Trophoblast cell (in vitro differentiated cells and primary cell): Measurements from ENCODE around the gene PFAS.

Experiments used
- DNase-seq, 2 donors: peaks; one replicate each; pipeline ENCODE4 v3.0.0-alpha.2; 2016
- H2AFZ ChIP-seq: 2 replicates; pipeline ENCODE4 v1.6.1; 2013; ENCODE audit warnings: low read length, moderate library complexity, mild to moderate bottlenecking; ENCODE audit not compliant: insufficient read depth, poor library complexity
- H2AK5ac ChIP-seq: 2 replicates; pipeline ENCODE4 v1.6.1; 2013; ENCODE audit warnings: mild to moderate bottlenecking, low read length
- H2BK120ac ChIP-seq: 2 replicates; pipeline ENCODE4 v1.6.1; 2013; ENCODE audit warnings: low read length, mild to moderate bottlenecking, moderate library complexity; ENCODE audit not compliant: insufficient read depth, poor library complexity
- H2BK12ac ChIP-seq: 2 replicates; pipeline ENCODE4 v1.6.1; 2013; ENCODE audit warnings: mild to moderate bottlenecking, low read length, moderate library complexity
- H2BK5ac ChIP-seq: 2 replicates; pipeline ENCODE4 v1.6.1; 2013; ENCODE audit warnings: low read length, low read depth, moderate library complexity, mild to moderate bottlenecking; ENCODE audit not compliant: poor library complexity
- H3K14ac ChIP-seq: 2 replicates; pipeline ENCODE4 v1.6.1; 2013; ENCODE audit warnings: mild to moderate bottlenecking, low read length
- H3K18ac ChIP-seq: 2 replicates; pipeline ENCODE4 v1.6.1; 2013; ENCODE audit warnings: mild to moderate bottlenecking, low read length
- H3K23ac ChIP-seq: 2 replicates; pipeline ENCODE4 v1.6.1; 2013; ENCODE audit warnings: low read length
- H3K27ac ChIP-seq: 2 replicates; pipeline ENCODE4 v1.5.1; 2013; ENCODE audit warnings: low read depth, mild to moderate bottlenecking, inconsistent platforms, low read length, moderate library complexity
- H3K27me3 ChIP-seq: 2 replicates; pipeline ENCODE4 v1.6.1; 2013; ENCODE audit warnings: inconsistent platforms, mild to moderate bottlenecking, low read length, moderate library complexity; ENCODE audit not compliant: insufficient read depth
- H3K36me3 ChIP-seq, 2 experiments: 1 replicate in 1 of 2; 2 replicates in 1 of 2; pipeline ENCODE4 v1.6.1; 2013; ENCODE audit warnings: low read length in 2 of 2, mild to moderate bottlenecking in 2 of 2, moderate library complexity in 1 of 2; ENCODE audit not compliant: insufficient read depth in 2 of 2, control insufficient read depth in 1 of 2
- H3K4ac ChIP-seq: 2 replicates; pipeline ENCODE4 v1.6.1; 2013; ENCODE audit warnings: low read depth, mild to moderate bottlenecking, low read length, moderate library complexity
- H3K4me1 ChIP-seq, 2 experiments: 1 replicate in 1 of 2; 2 replicates in 1 of 2; pipeline ENCODE4 v1.6.1; 2013; ENCODE audit warnings: low read length in 2 of 2, mild to moderate bottlenecking in 2 of 2, moderate library complexity in 1 of 2; ENCODE audit not compliant: insufficient read depth in 2 of 2, control insufficient read depth in 1 of 2
- H3K4me2 ChIP-seq: 2 replicates; pipeline ENCODE4 v1.6.1; 2013; ENCODE audit warnings: inconsistent platforms, mild to moderate bottlenecking, low read length, moderate library complexity
- H3K4me3 ChIP-seq: 2 replicates; pipeline ENCODE4 v1.5.1; 2013; ENCODE audit warnings: mild to moderate bottlenecking, low read depth, low read length, inconsistent platforms
- H3K79me1 ChIP-seq: one replicate; pipeline ENCODE4 v1.6.1; 2013; ENCODE audit warnings: low read length
- H3K79me2 ChIP-seq: 2 replicates; pipeline ENCODE4 v1.6.1; 2013; ENCODE audit warnings: low read length, mild to moderate bottlenecking; ENCODE audit not compliant: control insufficient read depth, insufficient read depth, poor library complexity
- H3K9ac ChIP-seq: 2 replicates; pipeline ENCODE4 v1.6.1; 2013; ENCODE audit warnings: mild to moderate bottlenecking, low read length
- H3K9me3 ChIP-seq: 2 replicates; pipeline ENCODE4 v1.6.1; 2013; ENCODE audit warnings: low read depth, mild to moderate bottlenecking, control low read depth, inconsistent platforms, low read length; ENCODE audit not compliant: insufficient read depth
- H4K12ac ChIP-seq: 2 replicates; pipeline ENCODE4 v1.6.1; 2013; ENCODE audit warnings: low read depth, mild to moderate bottlenecking, low read length, moderate library complexity
- H4K8ac ChIP-seq: 2 replicates; pipeline ENCODE4 v1.6.1; 2013; ENCODE audit warnings: low read depth, mild to moderate bottlenecking, low read length, moderate library complexity
- H4K91ac ChIP-seq: one replicate; pipeline ENCODE4 v1.6.1; 2013; ENCODE audit warnings: low read depth, mild to moderate bottlenecking, low read length, moderate library complexity
- WGBS: extraction: QIAGEN DNeasy Blood & Tissue Kit; methylation state at CpG from one replicate; pipeline ENCODE4 v1.1.7; 2013; ENCODE audit warnings: missing lambda C conversion rate; ENCODE audit not compliant: insufficient read length, insufficient coverage; ENCODE audit errors: extremely low coverage; 5-methylcytosine and 5-hydroxymethylcytosine counted together

PFAS gene

DNA sequence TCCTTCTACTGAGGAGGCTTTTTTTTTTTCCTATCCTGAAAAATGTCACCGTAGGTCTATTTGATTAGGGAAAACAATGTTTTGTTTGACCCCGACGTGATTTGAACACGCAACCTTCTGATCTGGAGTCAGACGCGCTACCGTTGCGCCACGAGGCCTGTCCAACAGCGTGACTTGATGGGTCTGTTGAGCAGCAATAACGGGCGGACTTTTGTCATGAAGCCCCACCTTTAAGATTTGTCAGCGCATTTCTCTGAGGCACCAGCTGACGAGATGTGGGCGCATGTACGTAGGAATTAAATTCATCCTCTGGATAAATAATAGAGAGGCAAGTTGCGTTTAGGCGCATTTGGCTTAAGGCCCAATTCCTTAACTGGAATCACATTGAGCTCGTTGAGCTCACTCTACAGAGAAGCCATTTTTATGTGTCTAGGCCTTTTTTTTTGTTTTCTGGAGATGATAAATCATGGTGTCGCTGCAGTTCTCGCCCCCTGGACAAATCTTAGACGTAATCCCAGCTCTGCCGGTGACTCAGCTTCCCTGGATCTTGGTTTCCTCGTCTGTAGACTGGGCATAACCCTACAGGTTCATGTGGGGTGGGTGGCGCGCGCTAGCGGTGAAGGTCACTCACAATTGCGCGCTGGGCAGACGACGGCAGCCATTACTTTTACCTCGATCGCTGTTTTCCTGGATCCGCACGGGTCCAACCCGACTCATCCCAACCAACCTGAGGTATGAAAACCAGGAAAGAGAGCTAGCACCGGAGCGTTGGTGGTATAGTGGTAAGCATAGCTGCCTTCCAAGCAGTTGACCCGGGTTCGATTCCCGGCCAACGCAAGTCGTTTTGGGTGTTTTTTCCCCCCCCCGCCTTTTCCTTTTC, 28.1 kb upstream of the PFAS start:
- Histone ChIP-seq H2BK5ac (peak overlapping the region; percentile 84), H3K4ac (no peak overlapping the region), H4K91ac (peak overlapping the region; percentile 92), H2BK12ac (no peak overlapping the region), H2BK120ac (no peak overlapping the region), H3K23ac (no peak overlapping the region), H3K4me1 (peaks cover 7% of the 10 kb centered on the region in 2 experiments), H3K4me3 (peak overlapping the region; percentile 84), H4K8ac (peak overlapping the region; percentile 97), H3K9ac (peak overlapping the region; percentile 60), H4K12ac (peak overlapping the region; percentile 57), H3K14ac (peak overlapping the region; percentile 96), H2AK5ac (no peak overlapping the region), H3K79me1 (peaks cover 22% of the 10 kb centered on the region), H3K36me3 (no peaks in the 10 kb centered on the region), H3K9me3 (no peaks in the 10 kb centered on the region), H3K27me3 (no peaks in the 10 kb centered on the region), H2AFZ (peak overlapping the region; percentile 96), H3K4me2 (peak overlapping the region; percentile 84), H3K27ac (peak overlapping the region; percentile 79), H3K18ac (no peak overlapping the region), H3K79me2 (peaks cover 16% of the 10 kb centered on the region)
- no CpG with 5 or more reads among the region's 45 CpGs for WGBS
- peak; percentile 90 to 96 for DNase-seq

DNA sequence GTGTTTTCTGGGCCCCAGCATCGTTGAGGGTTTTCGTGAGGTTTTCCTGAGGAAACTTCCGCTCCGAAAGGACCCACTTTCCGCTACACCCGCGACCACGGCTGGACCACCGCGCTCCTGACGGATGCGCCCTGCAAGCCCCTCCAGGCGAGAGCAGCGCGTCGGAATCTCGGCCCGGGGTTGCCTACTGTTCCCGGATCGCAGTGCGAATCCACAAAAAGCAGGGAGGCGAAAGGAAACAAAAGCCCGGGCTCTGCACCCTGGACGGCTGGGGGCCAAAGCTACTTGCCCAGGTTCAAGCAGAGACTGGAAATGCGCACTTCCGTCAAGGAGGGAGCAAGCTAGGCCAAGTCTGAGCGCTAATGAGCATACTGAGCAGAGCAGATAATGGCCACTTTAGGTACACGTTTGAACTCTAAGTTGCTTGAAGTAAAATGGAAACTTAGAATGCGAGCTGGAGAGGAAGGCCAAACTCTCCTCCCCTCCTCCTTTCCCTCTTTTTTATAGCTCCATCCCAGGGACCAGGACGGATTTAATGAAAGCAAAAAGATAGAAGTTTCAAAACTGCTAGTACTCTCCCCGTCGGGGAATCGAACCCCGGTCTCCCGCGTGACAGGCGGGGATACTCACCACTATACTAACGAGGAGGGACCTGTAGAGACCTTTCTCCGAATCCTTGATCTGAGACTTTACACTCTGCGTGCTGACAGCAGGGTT, 27.3 kb upstream of the PFAS start:
- H2AK5ac ChIP-seq = peak overlapping the region; percentile 50
- H3K9ac ChIP-seq = peak overlapping the region; percentile 18
- H2BK12ac ChIP-seq = peak overlapping the region; percentile 62
- peak overlapping the region; percentile 84 for H3K4me2 ChIP-seq
- peak overlapping the region; percentile 17 for H3K4ac ChIP-seq
- peak; percentile 74 to 89 for DNase-seq
- peak overlapping the region; percentile 88 for H3K18ac ChIP-seq
- H3K4me1 ChIP-seq = peaks cover 7% of the 10 kb centered on the region in 2 experiments
- no peaks in the 10 kb centered on the region for H3K36me3 ChIP-seq
- no CpG with 5 or more reads among the region's 40 CpGs for WGBS
- peak overlapping the region; percentile 88 for H4K12ac ChIP-seq
- H3K27ac ChIP-seq = peak overlapping the region; percentile 83
- H3K14ac ChIP-seq = peak overlapping the region; percentile 96
- H3K23ac ChIP-seq = no peak overlapping the region
- H4K8ac ChIP-seq = peak overlapping the region; percentile 97
- peak overlapping the region; percentile 96 for H2AFZ ChIP-seq
- peak overlapping the region; percentile 92 for H4K91ac ChIP-seq
- H3K27me3 ChIP-seq = no peaks in the 10 kb centered on the region
- peaks cover 16% of the 10 kb centered on the region for H3K79me2 ChIP-seq
- H3K79me1 ChIP-seq = peaks cover 22% of the 10 kb centered on the region
- H2BK5ac ChIP-seq = peak overlapping the region; percentile 84
- H3K9me3 ChIP-seq = no peaks in the 10 kb centered on the region
- H3K4me3 ChIP-seq = peak overlapping the region; percentile 84
- peak overlapping the region; percentile 81 for H2BK120ac ChIP-seq

DNA sequence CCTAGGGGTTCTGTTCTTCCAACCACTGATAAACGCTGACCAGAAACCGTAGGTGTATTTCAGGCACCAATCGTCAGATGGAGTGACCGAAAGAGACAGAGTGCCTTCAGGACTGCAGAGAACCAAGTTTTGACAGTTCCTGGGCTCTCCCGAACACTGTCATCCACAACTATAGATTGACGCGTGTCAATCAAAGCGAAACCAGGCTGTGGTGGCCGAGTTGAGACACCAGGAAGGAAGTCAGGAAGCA, 26.8 kb upstream of the PFAS start:
- Histone ChIP-seq H3K23ac (no peak overlapping the region), H3K79me2 (peaks cover 16% of the 10 kb centered on the region), H3K14ac (peak overlapping the region; percentile 79), H4K91ac (no peak overlapping the region), H3K4ac (no peak overlapping the region), H3K4me3 (peak overlapping the region; percentile 79), H3K4me1 (peaks cover 9 to 10% of the 10 kb centered on the region in 2 experiments), H3K9ac (peak overlapping the region; percentile 18), H3K27me3 (no peaks in the 10 kb centered on the region), H3K27ac (peak overlapping the region; percentile 83), H2AK5ac (peak overlapping the region; percentile 15), H3K36me3 (peaks cover 0 to 2% of the 10 kb centered on the region in 2 experiments), H4K12ac (no peak overlapping the region), H4K8ac (peak overlapping the region; percentile 92), H3K4me2 (peak overlapping the region; percentile 84), H3K79me1 (peaks cover 22% of the 10 kb centered on the region), H2BK120ac (no peak overlapping the region), H2AFZ (peak overlapping the region; percentile 30), H3K9me3 (no peaks in the 10 kb centered on the region), H2BK5ac (no peak overlapping the region), H2BK12ac (no peak overlapping the region), H3K18ac (peak overlapping the region; percentile 18)
- no CpG with 5 or more reads among the region's 9 CpGs for WGBS
- no peak for DNase-seq

DNA sequence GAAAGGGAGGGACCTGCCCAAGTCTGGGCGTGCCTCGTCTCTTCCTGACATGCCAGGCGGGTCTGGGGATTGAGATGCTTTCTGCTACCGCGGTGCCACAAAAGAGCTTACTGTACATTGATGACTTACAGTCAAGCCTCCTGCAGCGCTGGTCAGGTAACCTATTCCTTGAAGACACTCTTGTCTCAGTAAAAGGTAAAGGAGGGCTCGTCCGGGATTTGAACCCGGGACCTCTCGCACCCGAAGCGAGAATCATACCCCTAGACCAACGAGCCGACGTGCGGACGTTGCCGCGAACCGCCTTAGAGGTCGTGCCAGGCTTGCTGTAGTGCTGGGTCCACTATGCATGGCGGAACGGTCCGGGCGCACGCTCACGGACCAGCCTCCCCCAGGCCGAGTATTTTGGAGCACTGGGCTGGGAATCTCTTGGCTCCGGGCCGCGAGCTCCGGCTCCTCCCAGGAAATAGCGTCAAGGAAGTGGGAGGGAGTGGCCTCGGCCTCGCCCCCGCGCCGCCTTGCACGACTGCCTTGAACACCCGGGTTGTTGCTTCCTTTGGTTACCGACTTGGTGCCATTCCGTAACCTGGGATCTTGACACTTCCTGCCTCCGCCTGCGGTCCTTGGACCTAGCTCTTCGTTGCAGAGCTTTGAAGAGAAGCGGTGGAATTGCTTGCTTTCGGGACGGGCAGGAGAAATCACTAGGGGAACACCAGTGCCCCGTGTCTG, 26.3 kb upstream of the PFAS start:
- peak overlapping the region; percentile 76 for H2BK5ac ChIP-seq
- H4K12ac ChIP-seq = peak overlapping the region; percentile 87
- peak overlapping the region; percentile 67 for H2BK120ac ChIP-seq
- peaks cover 10 to 11% of the 10 kb centered on the region in 2 experiments for H3K4me1 ChIP-seq
- peaks cover 3 to 7% of the 10 kb centered on the region in 2 experiments for H3K36me3 ChIP-seq
- peak overlapping the region; percentile 91 for H2AK5ac ChIP-seq
- peak overlapping the region; percentile 72 for H3K18ac ChIP-seq
- peak; percentile 95 to 96 for DNase-seq
- H3K4ac ChIP-seq = peak overlapping the region; percentile 68
- H3K27me3 ChIP-seq = no peaks in the 10 kb centered on the region
- no peak overlapping the region for H3K23ac ChIP-seq
- H3K9me3 ChIP-seq = no peaks in the 10 kb centered on the region
- peak overlapping the region; percentile 92 for H4K8ac ChIP-seq
- peak overlapping the region; percentile 87 for H4K91ac ChIP-seq
- H3K27ac ChIP-seq = peak overlapping the region; percentile 83
- peak overlapping the region; percentile 73 for H2AFZ ChIP-seq
- peak overlapping the region; percentile 81 for H3K14ac ChIP-seq
- H3K4me2 ChIP-seq = peak overlapping the region; percentile 84
- H3K79me1 ChIP-seq = peaks cover 22% of the 10 kb centered on the region
- no peak overlapping the region for H2BK12ac ChIP-seq
- peak overlapping the region; percentile 79 for H3K4me3 ChIP-seq
- peaks cover 16% of the 10 kb centered on the region for H3K79me2 ChIP-seq
- H3K9ac ChIP-seq = peak overlapping the region; percentile 14
- no CpG with 5 or more reads among the region's 49 CpGs for WGBS
